Osteocyte (in vitro differentiated cells): ENCODE data around the gene SMURF1. TPM values are rescaled to one million over a fixed set of nuclear protein-coding genes. Genes with fewer than 3 reads are reported as not detected.
A peak's percentile ranks its signal among the peaks of the same experiment; 100 is the strongest.

Source experiments
- DNase-seq: peaks from one replicate; pipeline ENCODE4 v3.0.0; 2021; ENCODE audit warnings: mixed read lengths; ENCODE audit not compliant: unreplicated experiment; ENCODE audit errors: extremely low spot score
- H3K27ac Mint-ChIP-seq: one replicate; pipeline ENCODE4 v1.8.0; 2021; ENCODE audit warnings: mild to moderate bottlenecking, mixed read lengths; ENCODE audit not compliant: unreplicated experiment
- H3K27me3 Mint-ChIP-seq: one replicate; pipeline ENCODE4 v1.8.0; 2021; ENCODE audit warnings: mixed read lengths; ENCODE audit not compliant: unreplicated experiment
- H3K36me3 Mint-ChIP-seq: one replicate; pipeline ENCODE4 v1.8.0; 2021; ENCODE audit warnings: mixed read lengths; ENCODE audit not compliant: unreplicated experiment
- H3K4me1 Mint-ChIP-seq: one replicate; pipeline ENCODE4 v1.8.0; 2021; ENCODE audit warnings: mixed read lengths; ENCODE audit not compliant: unreplicated experiment
- H3K4me3 Mint-ChIP-seq: one replicate; pipeline ENCODE4 v1.8.0; 2021; ENCODE audit warnings: mild to moderate bottlenecking, moderate library complexity, mixed read lengths; ENCODE audit not compliant: unreplicated experiment
- H3K9me3 Mint-ChIP-seq: one replicate; pipeline ENCODE4 v1.8.0; 2021; ENCODE audit warnings: mixed read lengths; ENCODE audit not compliant: unreplicated experiment
- total RNA-seq: library from RNA; stranded (reverse); gene quantifications from 2 replicates; pipeline ENCODE4 v1.2.1, GENCODE V29; 2021
- TF ChIP-seq, protein P1 (sequence below): fragments of 200-600 bp; sonication (generic); IDR thresholded peaks from 2 replicates; pipeline ENCODE4 v1.5.0; 2021; ENCODE audit warnings: antibody characterized with exemption, mild to moderate bottlenecking, moderate library complexity

The SMURF1 gene
- total RNA-seq, 1 donor from 2014 or later: 24.1 TPM

DNA sequence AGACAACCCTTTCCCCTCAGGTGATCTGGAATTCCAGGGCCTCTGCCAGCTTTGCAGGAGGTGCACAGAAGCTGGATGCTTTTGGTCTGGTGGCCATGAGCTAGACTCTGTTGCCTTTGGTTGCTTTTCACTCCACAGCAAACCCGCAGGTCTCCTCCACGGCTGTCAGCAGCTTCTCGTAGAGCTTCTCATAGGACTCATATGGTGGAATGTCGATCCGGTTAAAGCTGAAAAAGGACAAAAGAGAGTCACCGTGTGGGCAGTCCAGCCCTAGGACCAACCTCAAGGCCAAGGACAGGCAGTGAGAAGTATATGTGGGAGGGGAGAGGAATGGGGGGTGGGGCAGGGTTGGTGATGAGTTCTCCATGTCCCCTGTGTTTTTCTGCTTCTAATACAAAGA, 113.5 kb downstream of the SMURF1 start:
- H3K27me3 Mint-ChIP-seq: no peaks in the 10 kb centered on the region
- no peaks in the 10 kb centered on the region for H3K9me3 Mint-ChIP-seq
- TF ChIP-seq, protein P1, sequence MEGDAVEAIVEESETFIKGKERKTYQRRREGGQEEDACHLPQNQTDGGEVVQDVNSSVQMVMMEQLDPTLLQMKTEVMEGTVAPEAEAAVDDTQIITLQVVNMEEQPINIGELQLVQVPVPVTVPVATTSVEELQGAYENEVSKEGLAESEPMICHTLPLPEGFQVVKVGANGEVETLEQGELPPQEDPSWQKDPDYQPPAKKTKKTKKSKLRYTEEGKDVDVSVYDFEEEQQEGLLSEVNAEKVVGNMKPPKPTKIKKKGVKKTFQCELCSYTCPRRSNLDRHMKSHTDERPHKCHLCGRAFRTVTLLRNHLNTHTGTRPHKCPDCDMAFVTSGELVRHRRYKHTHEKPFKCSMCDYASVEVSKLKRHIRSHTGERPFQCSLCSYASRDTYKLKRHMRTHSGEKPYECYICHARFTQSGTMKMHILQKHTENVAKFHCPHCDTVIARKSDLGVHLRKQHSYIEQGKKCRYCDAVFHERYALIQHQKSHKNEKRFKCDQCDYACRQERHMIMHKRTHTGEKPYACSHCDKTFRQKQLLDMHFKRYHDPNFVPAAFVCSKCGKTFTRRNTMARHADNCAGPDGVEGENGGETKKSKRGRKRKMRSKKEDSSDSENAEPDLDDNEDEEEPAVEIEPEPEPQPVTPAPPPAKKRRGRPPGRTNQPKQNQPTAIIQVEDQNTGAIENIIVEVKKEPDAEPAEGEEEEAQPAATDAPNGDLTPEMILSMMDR: no peak
- DNase-seq: no peak
- peaks cover 53% of the 10 kb centered on the region for H3K36me3 Mint-ChIP-seq
- peak overlapping the region; percentile 87 for H3K27ac Mint-ChIP-seq
- H3K4me1 Mint-ChIP-seq: peaks cover 45% of the 10 kb centered on the region
- H3K4me3 Mint-ChIP-seq: no peak overlapping the region

DNA sequence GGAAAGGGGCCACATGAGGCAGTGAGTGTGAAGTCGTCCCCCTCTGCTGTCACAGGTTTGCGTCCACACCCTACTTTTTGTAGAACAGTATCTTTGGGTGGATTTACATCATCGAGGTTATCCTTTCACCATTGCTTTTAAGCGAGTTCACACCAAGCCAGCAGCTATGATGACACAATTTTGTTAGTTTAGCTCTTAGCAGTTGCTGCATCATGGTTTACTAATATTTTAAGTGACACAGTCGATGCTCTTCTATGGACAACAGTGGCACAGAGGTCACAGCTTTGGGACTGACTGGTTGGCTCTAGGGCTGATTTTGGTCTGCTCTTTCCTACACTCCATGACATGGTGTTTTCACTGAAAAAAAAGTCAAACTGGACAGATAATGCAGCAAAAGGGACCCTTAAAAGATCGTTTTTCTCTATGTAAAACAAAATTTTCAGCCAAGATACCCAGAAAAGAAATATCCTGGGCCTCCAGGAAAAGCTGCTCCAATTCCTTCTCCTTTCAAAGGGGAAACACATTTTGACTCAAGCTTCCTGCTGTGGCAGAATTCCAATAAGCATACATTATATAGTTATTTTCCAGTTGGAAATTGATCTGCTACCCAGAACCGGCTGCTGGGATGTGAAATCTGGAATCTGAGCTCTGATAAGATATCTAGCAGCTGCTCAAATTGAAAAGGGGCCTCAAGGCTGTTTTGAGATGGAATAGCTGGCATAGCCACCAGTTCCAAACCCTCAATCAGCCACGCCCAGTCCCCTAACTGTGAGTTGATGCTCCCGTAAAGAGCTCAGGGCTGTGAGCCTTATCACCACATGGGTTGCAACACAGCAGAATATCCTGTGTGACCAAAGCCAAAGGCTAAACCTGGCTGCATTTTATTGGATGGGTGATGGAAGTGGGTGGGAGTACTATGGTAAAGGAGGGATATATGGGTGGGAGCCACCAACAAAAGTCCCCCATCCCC, 114.2 kb downstream of the SMURF1 start:
- TF ChIP-seq, protein P1: no peak
- H3K9me3 Mint-ChIP-seq: no peaks in the 10 kb centered on the region
- H3K4me1 Mint-ChIP-seq: peaks cover 51% of the 10 kb centered on the region
- H3K4me3 Mint-ChIP-seq: no peak overlapping the region
- H3K27ac Mint-ChIP-seq: peak overlapping the region; percentile 87
- no peaks in the 10 kb centered on the region for H3K27me3 Mint-ChIP-seq
- peaks cover 47% of the 10 kb centered on the region for H3K36me3 Mint-ChIP-seq
- no peak for DNase-seq

GRCh38 chr7:99028261-99028973, 115.5 kb downstream of the SMURF1 start:
- TF ChIP-seq, protein P1: no peak
- Mint-ChIP-seq H3K27ac (peak overlapping the region; percentile 16), H3K27me3 (no peaks in the 10 kb centered on the region), H3K4me3 (no peak overlapping the region), H3K4me1 (peaks cover 64% of the 10 kb centered on the region), H3K36me3 (peaks cover 41% of the 10 kb centered on the region), H3K9me3 (no peaks in the 10 kb centered on the region)
- no peak for DNase-seq

- Mint-ChIP-seq H3K4me1 (peaks cover 70% of the 10 kb centered on the region), H3K36me3 (peaks cover 41% of the 10 kb centered on the region), H3K4me3 (no peak overlapping the region), H3K9me3 (no peaks in the 10 kb centered on the region), H3K27ac (peak overlapping the region; percentile 16), H3K27me3 (no peaks in the 10 kb centered on the region)
- TF ChIP-seq, protein P1: no peak
- DNase-seq: no peak
Measured at GRCh38 chr7:99027841-99028240, 116.1 kb downstream of the SMURF1 start.

DNA sequence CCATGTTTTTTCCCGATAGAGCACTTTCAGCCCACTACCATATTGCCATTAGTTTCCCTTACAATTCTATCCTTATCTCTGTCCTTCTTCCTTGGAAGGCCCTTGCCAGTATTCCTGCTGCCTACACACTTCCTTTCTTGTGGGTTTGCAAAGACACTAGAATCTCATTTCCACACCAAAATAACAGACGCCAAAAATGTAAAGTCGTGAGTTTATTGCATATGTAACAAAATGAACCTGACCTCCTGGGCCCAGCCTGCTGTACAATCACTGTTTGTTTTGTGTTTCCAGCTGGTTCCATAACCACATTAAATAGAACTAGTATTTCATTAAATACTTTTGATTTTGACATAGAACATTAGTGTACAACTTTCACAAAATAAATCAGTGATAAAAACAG, 116.7 kb downstream of the SMURF1 start:
- TF ChIP-seq, protein P1: no peak
- no peak for DNase-seq

More for the DNA sequence above, 116.7 kb downstream of the SMURF1 start:
- peaks cover 74% of the 10 kb centered on the region for H3K4me1 Mint-ChIP-seq
- H3K36me3 Mint-ChIP-seq: peaks cover 41% of the 10 kb centered on the region
- peak overlapping the region; percentile 8 for H3K4me3 Mint-ChIP-seq
- H3K9me3 Mint-ChIP-seq: no peaks in the 10 kb centered on the region
- H3K27me3 Mint-ChIP-seq: no peaks in the 10 kb centered on the region
- H3K27ac Mint-ChIP-seq: peak overlapping the region; percentile 28
